HEK293 (cell line): ENCODE data around the gene RNF223.

ENCODE experiments used
- KLF16 ChIP-seq: fragments of 450-650 bp; formaldehyde crosslinking; IDR thresholded peaks from 2 replicates; pipeline ENCODE4 v1.5.1; 2017; ENCODE audit warnings: missing biosample characterization, missing genetic modification characterization
- OSR2 ChIP-seq: fragments of 450-650 bp; formaldehyde crosslinking; IDR thresholded peaks from 2 replicates; pipeline ENCODE4 v1.5.1; 2016; ENCODE audit warnings: missing biosample characterization, missing genetic modification characterization
- SP2 ChIP-seq: fragments of 450-650 bp; formaldehyde crosslinking; IDR thresholded peaks from 2 replicates; pipeline ENCODE4 v1.5.1; 2016; ENCODE audit warnings: missing biosample characterization, missing genetic modification characterization
- SP3 ChIP-seq: fragments of 450-650 bp; formaldehyde crosslinking; IDR thresholded peaks from 2 replicates; pipeline ENCODE4 v1.5.1; 2016; ENCODE audit warnings: missing biosample characterization, missing genetic modification characterization
- ZBTB26 ChIP-seq: fragments of 450-650 bp; formaldehyde crosslinking; optimal IDR thresholded peaks from 2 replicates; pipeline ENCODE3; 2016; ENCODE audit warnings: missing biosample characterization, mild to moderate bottlenecking, missing genetic modification characterization
- ZFP69B ChIP-seq: fragments of 450-650 bp; formaldehyde crosslinking; IDR thresholded peaks from 2 replicates; pipeline ENCODE4 v1.5.1; 2016; ENCODE audit warnings: missing biosample characterization, missing genetic modification characterization
- ZNF202 ChIP-seq: fragments of 450-650 bp; formaldehyde crosslinking; IDR thresholded peaks from 2 replicates; pipeline ENCODE4 v1.5.1; 2016; ENCODE audit warnings: missing biosample characterization, missing genetic modification characterization, borderline replicate concordance
- ZNF223 ChIP-seq: fragments of 450-650 bp; formaldehyde crosslinking; IDR thresholded peaks from 2 replicates; pipeline ENCODE4 v1.5.1; 2016; ENCODE audit warnings: missing biosample characterization, missing genetic modification characterization
- ZNF23 ChIP-seq: fragments of 450-650 bp; formaldehyde crosslinking; IDR thresholded peaks from 2 replicates; pipeline ENCODE4 v1.5.1; 2016; ENCODE audit warnings: missing biosample characterization, missing genetic modification characterization, borderline replicate concordance
- ZNF335 ChIP-seq: fragments of 450-650 bp; formaldehyde crosslinking; conservative IDR thresholded peaks from 2 replicates; pipeline ENCODE4 v1.5.1; 2016; ENCODE audit warnings: missing biosample characterization, missing genetic modification characterization
- ZNF341 ChIP-seq: fragments of 450-650 bp; formaldehyde crosslinking; IDR thresholded peaks from 2 replicates; pipeline ENCODE4; 2016; ENCODE audit warnings: low read depth, missing biosample characterization, missing genetic modification characterization
- ZNF521 ChIP-seq: fragments of 450-650 bp; formaldehyde crosslinking; IDR thresholded peaks from 2 replicates; pipeline ENCODE4 v1.5.1; 2017; ENCODE audit warnings: missing biosample characterization, mild to moderate bottlenecking, missing genetic modification characterization
- ZNF548 ChIP-seq: fragments of 450-650 bp; formaldehyde crosslinking; IDR thresholded peaks from 2 replicates; pipeline ENCODE4 v1.5.1; 2016; ENCODE audit warnings: missing biosample characterization, missing genetic modification characterization
- ZNF571 ChIP-seq: fragments of 450-650 bp; formaldehyde crosslinking; IDR thresholded peaks from 2 replicates; pipeline ENCODE4 v1.5.0; 2017; ENCODE audit warnings: missing biosample characterization, missing genetic modification characterization
- ZNF639 ChIP-seq: fragments of 450-650 bp; formaldehyde crosslinking; IDR thresholded peaks from 2 replicates; pipeline ENCODE4 v1.5.1; 2016; ENCODE audit warnings: missing biosample characterization, missing genetic modification characterization
- ZNF76 ChIP-seq: fragments of 450-650 bp; formaldehyde crosslinking; IDR thresholded peaks from 2 replicates; pipeline ENCODE4; 2016; ENCODE audit warnings: low read depth, missing biosample characterization, missing genetic modification characterization, borderline replicate concordance
- ZSCAN16 ChIP-seq: fragments of 450-650 bp; formaldehyde crosslinking; IDR thresholded peaks from 2 replicates; pipeline ENCODE4 v1.5.1; 2016; ENCODE audit warnings: missing biosample characterization, missing genetic modification characterization
- TF ChIP-seq, protein P1 (sequence below): fragments of 450-650 bp; formaldehyde crosslinking; IDR thresholded peaks from 2 replicates; pipeline ENCODE4 v1.5.1; 2016; ENCODE audit warnings: missing biosample characterization, missing genetic modification characterization
- TF ChIP-seq, protein P2 (sequence below): fragments of 450-650 bp; formaldehyde crosslinking; IDR thresholded peaks from 2 replicates; pipeline ENCODE4 v1.5.1; 2016; ENCODE audit warnings: missing biosample characterization, missing genetic modification characterization, borderline replicate concordance
- TF ChIP-seq, protein P3 (sequence below): fragments of 450-650 bp; formaldehyde crosslinking; IDR thresholded peaks from 2 replicates; pipeline ENCODE4 v1.5.1; 2016; ENCODE audit warnings: missing biosample characterization, missing genetic modification characterization
- TF ChIP-seq, protein P4 (sequence below): fragments of 450-650 bp; formaldehyde crosslinking; IDR thresholded peaks from 2 replicates; pipeline ENCODE4 v1.5.1; 2017; ENCODE audit warnings: missing biosample characterization, mild to moderate bottlenecking, missing genetic modification characterization, moderate library complexity

RNF223 gene

GRCh38 chr1:1115786-1116700, 41.9 kb upstream of the RNF223 start, which contains the start of gene C1orf159 (continued):
- TF ChIP-seq, protein P1, sequence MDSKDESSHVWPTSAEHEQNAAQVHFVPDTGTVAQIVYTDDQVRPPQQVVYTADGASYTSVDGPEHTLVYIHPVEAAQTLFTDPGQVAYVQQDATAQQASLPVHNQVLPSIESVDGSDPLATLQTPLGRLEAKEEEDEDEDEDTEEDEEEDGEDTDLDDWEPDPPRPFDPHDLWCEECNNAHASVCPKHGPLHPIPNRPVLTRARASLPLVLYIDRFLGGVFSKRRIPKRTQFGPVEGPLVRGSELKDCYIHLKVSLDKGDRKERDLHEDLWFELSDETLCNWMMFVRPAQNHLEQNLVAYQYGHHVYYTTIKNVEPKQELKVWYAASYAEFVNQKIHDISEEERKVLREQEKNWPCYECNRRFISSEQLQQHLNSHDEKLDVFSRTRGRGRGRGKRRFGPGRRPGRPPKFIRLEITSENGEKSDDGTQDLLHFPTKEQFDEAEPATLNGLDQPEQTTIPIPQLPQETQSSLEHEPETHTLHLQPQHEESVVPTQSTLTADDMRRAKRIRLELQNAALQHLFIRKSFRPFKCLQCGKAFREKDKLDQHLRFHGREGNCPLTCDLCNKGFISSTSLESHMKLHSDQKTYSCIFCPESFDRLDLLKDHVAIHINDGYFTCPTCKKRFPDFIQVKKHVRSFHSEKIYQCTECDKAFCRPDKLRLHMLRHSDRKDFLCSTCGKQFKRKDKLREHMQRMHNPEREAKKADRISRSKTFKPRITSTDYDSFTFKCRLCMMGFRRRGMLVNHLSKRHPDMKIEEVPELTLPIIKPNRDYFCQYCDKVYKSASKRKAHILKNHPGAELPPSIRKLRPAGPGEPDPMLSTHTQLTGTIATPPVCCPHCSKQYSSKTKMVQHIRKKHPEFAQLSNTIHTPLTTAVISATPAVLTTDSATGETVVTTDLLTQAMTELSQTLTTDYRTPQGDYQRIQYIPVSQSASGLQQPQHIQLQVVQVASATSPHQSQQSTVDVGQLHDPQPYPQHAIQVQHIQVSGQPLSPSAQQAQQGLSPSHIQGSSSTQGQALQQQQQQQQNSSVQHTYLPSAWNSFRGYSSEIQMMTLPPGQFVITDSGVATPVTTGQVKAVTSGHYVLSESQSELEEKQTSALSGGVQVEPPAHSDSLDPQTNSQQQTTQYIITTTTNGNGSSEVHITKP: peak; percentile 98
- no peak for TF ChIP-seq ZNF23 (tag by site-specific recombination)
- no peak for TF ChIP-seq ZNF223 (tag by site-specific recombination)
- TF ChIP-seq ZNF202 (tag by site-specific recombination): no peak
- no peak for TF ChIP-seq ZNF521 (tag by site-specific recombination)
- peak; percentile 99 for TF ChIP-seq ZNF76 (tag by site-specific recombination)
- TF ChIP-seq ZNF335: peak; percentile 97
- TF ChIP-seq, protein P2, sequence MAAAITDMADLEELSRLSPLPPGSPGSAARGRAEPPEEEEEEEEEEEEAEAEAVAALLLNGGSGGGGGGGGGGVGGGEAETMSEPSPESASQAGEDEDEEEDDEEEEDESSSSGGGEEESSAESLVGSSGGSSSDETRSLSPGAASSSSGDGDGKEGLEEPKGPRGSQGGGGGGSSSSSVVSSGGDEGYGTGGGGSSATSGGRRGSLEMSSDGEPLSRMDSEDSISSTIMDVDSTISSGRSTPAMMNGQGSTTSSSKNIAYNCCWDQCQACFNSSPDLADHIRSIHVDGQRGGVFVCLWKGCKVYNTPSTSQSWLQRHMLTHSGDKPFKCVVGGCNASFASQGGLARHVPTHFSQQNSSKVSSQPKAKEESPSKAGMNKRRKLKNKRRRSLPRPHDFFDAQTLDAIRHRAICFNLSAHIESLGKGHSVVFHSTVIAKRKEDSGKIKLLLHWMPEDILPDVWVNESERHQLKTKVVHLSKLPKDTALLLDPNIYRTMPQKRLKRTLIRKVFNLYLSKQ (tag by site-specific recombination): no peak
- no peak for TF ChIP-seq ZNF639 (tag by site-specific recombination)
- TF ChIP-seq ZSCAN16 (tag by site-specific recombination): no peak
- TF ChIP-seq ZBTB26: peak; percentile 96
- TF ChIP-seq, protein P3, sequence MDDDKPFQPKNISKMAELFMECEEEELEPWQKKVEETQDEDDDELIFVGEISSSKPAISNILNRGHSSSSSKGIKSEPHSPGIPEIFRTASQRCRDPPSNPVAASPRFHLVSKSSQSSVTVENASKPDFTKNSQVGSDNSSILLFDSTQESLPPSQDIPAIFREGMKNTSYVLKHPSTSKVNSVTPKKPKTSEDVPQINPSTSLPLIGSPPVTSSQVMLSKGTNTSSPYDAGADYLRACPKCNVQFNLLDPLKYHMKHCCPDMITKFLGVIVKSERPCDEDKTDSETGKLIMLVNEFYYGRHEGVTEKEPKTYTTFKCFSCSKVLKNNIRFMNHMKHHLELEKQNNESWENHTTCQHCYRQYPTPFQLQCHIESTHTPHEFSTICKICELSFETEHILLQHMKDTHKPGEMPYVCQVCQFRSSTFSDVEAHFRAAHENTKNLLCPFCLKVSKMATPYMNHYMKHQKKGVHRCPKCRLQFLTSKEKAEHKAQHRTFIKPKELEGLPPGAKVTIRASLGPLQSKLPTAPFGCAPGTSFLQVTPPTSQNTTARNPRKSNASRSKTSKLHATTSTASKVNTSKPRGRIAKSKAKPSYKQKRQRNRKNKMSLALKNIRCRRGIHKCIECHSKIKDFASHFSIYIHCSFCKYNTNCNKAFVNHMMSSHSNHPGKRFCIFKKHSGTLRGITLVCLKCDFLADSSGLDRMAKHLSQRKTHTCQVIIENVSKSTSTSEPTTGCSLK (tag by site-specific recombination): no peak
- TF ChIP-seq ZNF548: no peak
- TF ChIP-seq OSR2 (tag by site-specific recombination): no peak
- TF ChIP-seq KLF16 (tag by site-specific recombination): peak; percentile 78; the same call in 1 of the 2 replicates
- peak; percentile 74 for TF ChIP-seq ZNF341 (tag by site-specific recombination)
- no peak for TF ChIP-seq ZFP69B (tag by site-specific recombination)
- no peak for TF ChIP-seq ZNF571
- TF ChIP-seq SP2 (tag by site-specific recombination): peak; percentile 77
- peak; percentile 99 for TF ChIP-seq SP3 (tag by site-specific recombination)
- TF ChIP-seq, protein P4, sequence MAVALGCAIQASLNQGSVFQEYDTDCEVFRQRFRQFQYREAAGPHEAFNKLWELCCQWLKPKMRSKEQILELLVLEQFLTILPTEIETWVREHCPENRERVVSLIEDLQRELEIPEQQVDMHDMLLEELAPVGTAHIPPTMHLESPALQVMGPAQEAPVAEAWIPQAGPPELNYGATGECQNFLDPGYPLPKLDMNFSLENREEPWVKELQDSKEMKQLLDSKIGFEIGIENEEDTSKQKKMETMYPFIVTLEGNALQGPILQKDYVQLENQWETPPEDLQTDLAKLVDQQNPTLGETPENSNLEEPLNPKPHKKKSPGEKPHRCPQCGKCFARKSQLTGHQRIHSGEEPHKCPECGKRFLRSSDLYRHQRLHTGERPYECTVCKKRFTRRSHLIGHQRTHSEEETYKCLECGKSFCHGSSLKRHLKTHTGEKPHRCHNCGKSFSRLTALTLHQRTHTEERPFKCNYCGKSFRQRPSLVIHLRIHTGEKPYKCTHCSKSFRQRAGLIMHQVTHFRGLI (tag by site-specific recombination): peak; percentile 77; the same call in 1 of the 2 replicates
